Stimulated activated CD8-positive, alpha-beta memory T cell treated with anti-CD3 and anti-CD28 coated beads, Interleukin-7, amount 100 ng/mL, for 4 hours (primary cell): ENCODE results near the gene PRG3.
"Not testable (repeated sequence)": the region's sequence is repeated elsewhere in the genome, so short reads cannot be mapped to it uniquely, and the experiment has no call there.

Experiments
- DNase-seq, 2 donors: peaks; one replicate each; pipeline ENCODE4 v3.0.0-alpha.2; 2020; ENCODE audit warnings: low read depth in 2 of 2

PRG3 gene

DNA sequence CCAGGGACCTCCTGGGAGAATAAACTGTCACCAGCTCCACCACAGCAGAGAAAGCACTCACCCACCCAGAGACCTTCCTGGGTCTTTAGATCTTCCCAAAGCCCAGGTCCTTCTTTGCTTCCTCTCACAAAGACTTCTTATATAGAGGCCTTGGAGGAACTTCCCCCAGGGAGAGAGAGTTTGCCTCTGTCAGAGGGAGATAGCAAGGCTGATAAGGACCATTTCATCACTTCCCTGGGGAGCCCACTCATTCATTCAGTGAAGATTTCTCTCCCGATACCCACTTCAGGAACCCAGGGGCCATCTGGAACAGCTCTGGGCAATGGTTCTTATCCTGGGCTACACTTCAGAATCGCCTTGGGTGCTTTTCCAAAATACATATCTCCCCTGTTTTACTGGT, 9.6 kb upstream of the PRG3 start, which contains the start of gene PRG2:
TSS of gene PRG2 (minus strand) at position 116 of the 400 bp plus-strand sequence. CDS start 706 bp downstream, outside the sequence.
- no peak for DNase-seq

DNA sequence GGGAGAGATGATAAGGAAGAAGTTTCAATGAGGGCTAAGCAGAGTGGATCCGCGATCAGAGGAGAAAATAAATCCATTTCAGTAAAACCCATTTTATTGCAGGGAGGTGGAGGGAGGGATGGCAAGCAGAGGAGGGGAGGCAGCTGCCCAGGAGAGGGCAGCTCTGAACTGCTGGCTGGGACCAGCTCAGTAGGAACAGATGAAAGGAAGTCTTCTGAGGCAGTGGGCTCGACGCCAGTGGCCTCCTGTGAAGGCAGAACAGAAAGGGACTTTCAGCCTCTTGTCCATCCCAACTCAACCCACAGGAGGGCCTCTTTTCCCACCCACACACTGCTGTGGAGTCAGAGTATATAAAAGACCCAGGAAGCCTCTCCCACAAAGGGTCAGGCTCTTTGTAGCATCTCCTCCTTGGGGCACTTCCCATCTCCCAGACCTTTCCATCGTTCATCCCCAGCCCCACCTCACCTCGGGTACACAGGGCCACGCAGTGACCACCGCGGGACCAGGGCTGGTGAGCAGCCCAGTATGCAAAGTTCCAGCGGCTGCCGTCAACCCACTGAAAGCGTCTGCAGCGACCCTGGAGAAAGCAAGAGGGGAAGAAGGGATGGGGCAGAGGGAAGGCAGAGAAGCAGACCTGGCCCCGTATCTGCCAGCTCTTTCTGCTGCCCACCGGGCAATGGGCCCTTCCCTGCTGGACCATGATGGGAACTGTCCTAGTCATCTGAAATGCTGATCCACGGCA, 6.5 kb upstream of the PRG3 start:
- DNase-seq = no peak

DNA sequence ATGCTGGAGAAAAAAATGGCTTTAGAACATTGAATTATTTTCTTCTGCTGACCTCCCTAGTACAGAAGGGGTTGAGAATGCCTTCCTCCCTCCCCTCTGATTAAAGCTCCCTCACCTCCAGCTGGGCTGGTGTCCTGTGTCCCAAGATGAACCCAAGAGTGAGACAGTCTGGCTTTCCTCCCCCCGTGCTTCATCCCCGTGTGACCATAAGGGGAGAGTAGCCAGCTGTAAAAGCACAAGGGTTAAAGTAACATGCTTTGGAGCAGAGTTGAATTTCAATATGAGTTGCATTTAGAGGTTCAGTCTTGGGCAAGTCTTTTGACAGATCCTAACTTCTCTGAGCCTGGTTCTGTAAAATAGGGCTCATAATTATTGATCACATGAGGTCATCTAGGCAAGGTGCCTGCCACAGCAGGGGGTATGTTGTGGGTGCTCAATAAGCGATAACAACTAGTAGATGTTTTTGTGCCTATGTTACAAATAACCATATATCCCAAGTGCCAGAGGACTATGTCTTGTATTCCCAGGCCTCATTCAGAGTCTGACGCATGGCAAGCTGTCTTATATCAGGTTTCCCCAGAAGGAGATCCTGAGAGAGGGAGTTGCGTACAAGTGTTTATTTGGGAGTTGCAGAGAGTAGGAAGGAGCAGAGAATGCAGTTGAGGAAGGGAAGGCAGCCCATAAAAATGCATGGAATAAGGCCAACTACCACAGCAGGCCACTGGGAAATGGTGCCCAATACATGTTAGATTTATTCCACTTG, 5.4 kb upstream of the PRG3 start:
- no peak for DNase-seq

DNA sequence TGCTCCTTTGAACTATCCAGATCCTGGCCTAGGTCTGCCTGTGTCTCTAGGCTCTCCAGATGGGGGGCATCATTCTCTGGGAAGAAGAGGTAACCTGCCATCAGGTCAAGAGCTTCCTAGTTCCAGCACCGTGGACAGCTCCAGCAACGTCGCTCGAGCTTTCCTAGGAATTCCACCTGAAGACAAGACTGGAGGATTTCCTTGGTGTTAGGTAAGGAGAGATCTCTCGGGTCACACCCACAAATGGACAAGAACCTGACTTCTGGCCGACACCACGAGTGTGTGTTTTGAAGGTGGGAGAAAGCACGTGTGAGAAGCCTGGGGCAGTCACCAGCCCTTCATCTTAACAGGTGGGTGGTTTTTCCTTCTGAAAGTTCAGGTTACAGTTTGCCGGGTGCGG, 1.2 kb downstream of the PRG3 start:
- no peak for DNase-seq

DNA sequence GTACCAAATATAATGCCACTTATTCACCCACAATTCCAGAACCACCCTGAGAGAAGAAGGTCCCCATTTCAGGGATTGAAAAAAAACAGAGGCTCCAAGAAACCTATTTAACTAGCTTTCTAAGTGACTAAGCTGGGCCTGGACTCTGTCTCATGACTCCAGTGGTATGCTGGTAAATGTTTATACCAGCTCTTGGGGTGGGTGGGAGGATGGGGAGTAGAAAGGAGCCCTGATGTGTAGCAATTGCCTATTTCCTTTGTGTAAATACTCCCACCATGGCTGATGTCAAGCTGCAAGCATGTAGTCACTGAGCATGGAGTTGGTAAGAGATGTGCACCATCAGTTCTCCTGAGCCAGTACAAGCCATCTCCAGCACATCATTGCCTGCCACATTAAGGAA, 2.8 kb downstream of the PRG3 start:
- no peak for DNase-seq

DNA sequence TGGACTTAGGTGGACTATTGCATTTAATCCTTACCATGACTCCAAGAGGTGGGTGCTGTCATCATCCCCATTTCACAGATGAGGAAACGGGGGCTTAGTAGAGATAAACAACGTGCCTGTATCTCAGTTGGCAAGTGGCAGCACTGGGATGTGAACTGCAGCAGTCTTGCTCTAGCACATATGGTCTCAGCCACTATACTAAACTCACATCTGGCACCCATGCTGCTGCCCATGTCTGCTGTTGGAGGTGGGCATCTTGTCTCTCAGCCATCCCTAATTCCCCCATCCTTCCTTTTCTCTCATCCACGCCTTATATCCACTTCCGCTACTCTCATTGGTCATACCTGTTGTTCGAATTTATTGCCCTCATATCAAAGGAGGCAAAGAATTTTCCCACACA, 3.8 kb downstream of the PRG3 start:
- DNase-seq = no peak

DNA sequence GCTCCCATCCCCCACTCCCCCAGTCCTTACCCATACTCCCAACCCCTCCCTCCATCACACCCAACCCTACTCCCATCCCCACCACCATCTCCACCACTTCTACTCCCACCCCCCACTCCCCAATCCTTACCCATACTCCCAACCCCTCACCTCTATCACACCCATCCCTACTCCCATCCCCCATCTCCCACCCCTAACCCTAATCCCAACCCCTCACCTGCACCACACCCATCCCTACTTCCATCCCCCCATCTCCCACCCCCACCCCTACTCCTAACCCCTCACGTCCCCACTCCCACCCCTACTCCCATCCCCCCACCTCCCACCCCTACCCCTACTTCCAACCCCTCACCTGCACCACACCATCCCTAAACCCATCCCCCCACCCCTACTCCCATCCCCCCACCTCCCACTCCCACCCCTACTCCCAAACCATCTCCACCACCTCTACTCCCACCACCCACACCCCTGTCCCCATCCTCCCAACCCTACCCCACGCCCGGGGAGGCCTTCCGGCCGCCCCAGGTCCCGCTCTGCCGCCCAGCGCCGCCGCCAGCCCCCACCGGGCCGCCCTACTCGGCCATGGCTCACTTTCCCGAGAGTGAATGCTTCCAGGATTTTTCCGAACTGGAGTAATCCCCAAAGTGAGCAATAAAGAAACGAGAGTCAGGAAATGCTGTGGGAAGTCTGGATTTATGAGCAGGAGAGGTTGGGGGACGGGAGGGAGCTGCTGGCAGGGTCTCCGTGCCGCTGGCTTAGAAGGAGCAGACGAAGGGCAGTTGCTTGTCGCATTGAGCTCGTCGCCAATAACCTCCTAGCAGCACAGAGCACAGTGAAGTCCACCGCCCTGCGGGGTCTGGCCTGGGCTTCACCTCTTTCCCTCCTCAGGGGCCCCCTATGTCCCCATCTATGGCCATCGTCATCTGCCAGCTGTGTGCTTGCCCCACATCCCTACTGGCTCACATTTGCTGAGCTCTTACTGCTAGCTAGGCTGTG, 4.6 kb downstream of the PRG3 start:
- no peak for DNase-seq

DNA sequence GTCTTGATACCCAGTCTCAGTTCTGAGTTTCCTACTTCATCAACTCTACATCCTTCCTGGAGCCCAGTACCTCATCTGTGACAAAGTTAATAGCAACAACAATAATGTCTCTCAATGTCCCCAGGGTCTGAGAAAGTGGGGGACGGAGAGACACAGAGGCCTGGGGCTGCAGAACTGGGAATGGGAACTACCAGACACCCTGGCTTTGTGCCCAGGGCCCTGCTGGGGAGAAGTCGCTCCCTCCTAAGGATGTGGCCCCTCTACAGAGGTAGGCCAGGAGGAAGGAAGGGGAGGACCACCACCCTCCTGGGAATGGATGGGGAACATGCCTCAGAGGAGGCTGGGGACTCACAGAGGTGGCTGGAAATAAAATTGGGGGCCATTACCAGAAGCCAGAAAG, 5.5 kb downstream of the PRG3 start:
- DNase-seq = no peak

DNA sequence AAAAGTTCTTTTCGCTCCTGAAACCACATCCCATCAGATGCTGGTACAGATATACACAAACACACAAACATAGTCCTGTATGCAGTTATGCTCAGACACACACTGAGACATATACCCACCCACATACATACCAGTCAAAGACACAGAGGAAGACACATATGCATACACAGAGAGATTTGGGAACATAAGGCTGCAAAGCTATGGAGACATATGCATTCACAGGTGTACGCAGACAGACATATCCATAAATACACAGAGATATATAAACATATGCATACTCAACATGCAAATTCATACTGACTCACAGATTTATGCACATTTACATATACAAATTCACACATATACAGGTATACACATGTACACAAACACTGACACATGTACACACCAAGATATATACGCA, 6.0 kb downstream of the PRG3 start:
- no peak for DNase-seq

DNA sequence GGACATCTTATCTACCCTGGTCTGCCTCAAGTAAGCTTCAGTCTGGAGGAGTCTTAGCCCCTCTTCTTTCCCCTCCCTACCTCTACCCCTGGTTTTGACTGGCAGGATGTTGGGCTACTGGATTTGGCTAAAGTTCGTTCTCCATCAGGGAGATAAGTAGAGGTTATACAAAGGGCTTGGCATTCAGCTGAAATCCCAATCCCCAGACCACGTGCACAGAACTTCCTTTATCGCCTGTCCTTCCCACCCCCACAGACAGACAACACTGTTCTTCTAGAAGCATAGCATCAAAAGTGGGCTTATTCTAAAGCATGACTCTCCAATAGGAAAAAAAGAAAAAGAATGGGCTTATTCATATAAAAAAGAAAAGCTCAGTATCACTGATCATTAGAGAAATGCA, 7.8 kb downstream of the PRG3 start:
- DNase-seq = no peak

DNA sequence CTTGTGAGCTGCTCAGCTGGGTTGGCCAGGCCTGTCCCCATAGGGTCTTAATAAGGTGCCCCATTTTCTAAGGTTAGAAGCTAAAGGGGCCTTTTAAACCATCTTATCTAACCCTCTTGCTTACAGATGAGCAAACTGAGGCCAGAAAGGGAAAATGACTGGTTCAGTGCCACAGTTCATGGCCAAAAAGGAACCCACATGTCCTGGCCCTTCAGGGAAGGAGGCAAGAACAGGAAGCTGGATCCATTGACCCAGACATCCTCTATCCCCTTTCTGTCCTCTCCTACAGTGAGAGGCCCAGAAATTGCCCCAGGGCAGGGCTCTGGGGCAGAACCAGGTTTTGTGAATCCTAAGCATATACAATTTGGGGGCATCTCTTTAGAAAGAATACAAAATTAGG, 10.0 kb downstream of the PRG3 start:
- no peak for DNase-seq

DNA sequence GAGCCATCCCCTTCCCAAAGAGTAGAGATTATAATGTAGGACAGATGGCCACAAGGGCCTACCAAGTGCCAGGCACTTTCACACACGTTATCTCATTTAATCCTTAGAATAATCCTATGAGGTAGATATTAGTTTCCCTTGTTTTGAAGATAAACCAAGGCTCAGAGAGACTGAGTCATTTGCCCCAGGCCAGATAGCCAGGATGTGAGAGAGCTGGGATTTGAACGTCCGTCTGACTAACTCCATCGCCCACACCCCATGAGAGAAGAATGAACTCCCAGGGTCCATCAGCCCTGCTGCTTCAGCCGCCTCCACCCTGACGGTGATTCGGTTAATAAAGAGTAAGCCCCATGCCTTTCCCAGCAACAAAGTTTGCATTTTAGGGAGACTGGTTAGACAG, 10.7 kb downstream of the PRG3 start:
- no peak for DNase-seq

DNA sequence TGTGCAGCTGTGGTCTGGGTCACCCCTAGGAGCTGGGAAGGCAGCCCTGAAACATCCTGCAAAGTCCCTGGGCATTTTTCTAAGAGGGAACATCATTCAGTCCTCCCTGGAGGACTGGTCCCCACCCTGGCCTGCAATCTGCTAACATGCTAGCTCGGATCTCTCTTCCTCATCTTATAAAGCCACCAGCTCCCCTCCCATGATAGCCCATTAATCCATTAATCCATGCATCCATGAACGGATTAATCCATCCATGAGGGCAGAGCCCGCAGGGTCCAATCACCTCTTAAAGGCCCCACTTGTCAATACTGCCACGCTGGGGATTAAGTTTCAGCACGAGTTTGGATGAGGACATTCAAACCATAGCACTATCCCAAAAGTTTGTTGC, 12.1 kb downstream of the PRG3 start:
- no peak for DNase-seq

DNA sequence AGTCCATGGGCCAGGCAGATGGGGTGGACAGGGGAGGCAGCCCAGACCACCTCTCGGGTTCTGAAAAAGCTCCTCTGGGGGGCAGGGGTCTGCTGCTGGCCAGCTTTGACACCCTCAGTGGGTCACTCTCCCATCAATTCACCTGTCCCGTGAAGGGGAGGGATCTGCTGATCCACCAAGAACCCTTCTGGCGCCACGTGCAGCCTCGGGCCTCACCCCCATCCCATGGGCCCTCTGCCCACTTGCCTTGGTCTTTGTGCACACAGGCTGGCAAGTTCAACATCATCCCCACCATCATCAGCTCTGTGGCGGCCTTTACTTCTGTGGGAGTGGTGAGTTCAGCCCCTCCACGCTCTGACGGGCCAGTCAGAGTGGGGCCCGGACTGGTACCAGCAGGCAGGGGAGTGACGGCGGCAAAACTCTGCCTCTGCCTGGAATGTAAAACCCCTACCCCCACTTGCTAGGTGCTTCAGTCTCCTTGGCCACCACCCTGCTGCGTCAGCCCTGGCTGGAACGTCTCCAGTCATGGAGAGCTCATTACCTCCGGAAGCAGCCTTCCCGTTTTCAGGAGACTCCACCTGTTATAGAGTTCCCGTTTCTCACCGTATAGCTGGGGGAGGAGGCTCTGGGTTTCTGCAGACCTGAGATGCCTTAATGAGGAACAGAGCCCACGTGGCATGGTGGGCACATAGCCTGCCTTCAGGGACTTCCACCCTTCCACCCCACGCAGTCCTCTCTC, 12.7 kb downstream of the PRG3 start:
- DNase-seq = no peak

DNA sequence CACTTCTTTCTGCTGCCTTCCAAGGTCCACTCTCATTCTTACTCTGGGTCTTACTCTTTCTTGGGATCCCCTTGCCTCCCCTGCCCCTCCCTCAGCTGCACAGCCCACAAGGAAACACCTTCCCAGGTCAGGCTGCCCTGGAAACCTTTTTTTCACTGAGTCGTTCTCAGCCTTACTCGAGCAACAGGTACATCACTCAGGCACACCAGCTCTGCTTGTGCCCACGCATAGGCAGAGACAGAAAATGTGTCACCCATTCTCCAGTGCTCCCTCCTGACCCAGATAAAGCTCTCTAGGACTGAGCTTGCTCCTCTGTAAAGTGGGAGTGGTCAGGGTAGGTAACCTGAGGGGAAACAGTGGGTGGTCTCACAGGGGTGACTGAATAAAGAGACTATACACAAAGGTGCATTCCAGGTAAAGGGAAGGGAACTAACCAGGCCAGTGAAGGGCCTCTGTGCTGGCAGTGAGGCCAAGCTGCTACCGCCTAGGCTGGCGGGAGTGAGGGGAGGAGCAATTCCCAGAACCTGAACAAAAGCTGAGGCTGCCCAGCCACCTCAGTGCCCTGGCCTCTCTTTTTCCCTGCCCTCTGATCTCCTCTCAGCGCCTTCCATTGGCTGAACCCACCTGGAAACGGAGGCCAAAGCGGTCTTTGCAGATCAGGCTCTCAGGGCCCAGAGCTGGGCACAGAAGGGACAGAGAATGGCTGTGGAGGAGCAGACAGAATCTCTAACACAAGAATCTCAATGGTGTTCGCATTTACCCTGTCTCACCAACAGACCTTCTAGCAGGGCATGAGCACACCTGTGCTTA, 15.9 kb downstream of the PRG3 start:
- DNase-seq = no peak

DNA sequence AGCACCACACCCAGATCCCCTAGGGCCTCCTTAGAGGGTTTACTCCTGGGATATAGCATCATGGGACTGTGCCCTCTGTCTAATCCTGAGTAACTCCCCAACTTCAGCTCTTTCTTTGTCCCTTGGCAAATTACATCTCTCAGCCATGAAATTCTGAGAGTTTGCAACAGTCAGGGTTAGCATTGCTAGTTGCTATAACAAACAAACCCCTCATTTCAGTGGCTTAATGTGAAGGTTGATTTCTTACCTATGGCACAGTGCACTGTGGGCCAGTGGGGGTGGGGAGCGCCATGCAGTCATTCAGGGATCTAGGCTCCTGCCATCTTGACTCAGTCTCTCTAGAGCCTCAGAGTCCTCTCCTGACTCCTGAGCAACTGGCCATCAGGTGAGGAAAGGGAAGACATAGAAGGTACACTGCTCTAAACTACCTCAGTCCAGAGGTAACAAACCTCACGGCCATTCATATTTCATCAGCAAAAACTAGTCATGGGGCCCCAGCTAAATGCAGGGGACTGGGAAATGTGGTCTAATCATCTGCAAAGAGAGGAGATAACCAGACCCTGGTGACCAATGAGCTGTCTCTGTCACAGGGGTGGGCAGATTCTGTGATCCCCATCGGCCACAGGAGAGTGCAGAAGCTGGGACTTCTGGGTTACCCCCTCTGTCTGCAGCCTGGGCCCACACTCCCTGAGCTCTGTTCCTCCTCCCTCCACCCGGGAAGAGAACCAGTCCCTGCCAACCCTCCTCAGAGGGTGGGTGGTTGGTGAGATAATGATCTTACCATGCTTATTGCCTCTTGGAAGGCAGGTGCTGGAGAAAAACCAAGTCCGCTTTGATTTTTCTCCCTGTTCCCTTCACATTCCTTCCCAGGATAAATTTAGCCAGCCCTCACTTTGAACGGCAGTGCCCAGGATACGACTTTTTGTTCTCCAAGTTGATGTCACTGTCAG, 17.5 kb downstream of the PRG3 start:
- DNase-seq = no peak

DNA sequence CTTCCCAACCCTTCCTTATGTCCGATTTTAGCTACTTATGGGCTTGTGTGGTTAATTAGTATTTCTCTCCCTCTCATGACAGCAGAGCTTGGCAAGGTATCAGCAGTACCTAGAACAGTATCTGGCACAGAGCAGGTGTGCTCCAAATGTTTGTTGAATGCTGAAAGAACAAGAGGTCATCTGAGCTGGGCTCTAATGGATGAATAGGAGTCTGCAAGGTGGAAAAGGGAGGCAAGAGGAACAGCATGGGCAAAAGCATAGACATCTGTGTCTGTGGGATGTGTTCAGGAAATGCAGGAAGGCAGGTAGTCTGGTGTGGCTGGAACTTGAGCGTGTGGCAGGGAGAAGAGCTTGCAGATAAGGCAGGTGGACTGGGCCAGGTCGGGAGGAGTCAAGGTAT, 19.0 kb downstream of the PRG3 start:
- no peak for DNase-seq

DNA sequence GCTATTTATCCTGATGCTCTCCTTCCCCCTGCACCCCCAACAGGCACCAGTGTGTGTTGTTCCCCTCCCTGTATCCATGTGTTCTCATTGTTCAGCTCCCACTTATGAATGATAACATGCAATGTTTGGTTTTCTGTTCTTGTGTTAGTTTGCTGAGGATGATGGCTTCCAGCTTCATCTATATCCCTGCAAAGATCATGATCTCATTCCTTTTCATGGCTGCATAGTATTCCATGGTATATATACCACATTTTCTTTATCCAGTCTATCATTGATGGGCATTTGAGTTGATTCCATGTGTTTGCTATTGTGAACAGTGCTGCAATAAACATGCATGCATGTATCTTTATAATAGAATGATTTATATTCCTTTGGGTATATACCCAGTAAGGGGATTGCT, 19.5 kb downstream of the PRG3 start:
- DNase-seq = not testable (repeated sequence)

DNA sequence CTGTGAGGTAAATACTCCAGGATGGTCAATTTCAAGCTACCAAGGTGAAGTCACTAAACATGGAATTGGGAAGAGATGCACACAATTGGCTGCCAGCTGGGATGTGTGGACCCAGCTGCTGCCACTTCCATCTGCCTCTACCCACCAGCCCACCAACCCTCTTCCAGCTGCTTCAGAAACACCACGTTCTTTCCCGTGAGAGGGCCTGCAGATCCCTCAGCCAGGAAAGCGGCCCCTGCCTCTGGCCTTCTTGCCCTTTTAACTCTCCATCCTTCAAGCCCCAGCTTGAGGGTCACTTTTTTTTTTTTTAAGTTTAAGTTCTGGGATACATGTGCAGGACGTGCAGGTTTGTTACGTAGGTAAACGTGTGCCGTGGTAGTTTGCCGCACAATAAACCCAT, 20.0 kb downstream of the PRG3 start:
- DNase-seq = no peak
